ENCODE measurements around the gene LKAAEAR1.

Gene LKAAEAR1

DNA sequence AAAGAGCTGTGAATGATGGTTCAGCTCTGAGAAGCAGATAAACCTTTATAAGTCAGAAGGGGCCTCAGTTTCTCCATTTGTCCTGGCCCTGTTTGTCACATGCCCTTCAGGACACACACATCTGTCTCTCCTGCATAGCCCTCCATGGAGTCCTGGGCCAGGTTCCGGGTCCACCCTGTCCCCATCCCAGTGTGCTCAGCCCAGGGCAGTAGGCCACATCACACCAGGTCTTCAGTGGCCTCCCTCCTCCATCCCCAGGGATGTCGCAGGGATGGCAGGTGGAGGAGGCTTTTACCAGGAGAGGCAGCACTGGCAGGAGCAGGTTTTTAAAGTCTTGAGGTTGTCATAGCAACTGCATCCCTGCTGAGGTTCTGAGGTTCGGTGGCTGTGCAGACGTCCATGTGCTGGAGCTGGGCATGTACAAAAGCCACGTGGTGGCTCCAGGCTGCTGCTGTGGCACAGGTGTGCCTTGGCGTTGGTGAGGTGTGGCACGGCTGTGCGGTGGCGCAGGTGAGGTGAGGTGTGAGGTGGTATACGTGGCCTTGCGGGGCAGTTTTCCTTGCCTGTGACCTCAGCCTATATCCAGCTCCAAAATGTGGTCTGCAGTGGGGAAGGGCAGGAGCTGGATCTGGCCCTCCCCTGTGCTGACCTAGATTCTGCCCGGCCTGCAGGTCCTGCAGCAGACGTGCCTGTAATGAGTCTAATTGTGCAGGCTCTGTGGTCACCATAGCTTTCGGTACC, 31.1 kb upstream of the LKAAEAR1 start:
- H3K4me3 ChIP-seq (ENCODE audit: low read depth, low read length): no peak overlapping the region
- no peak for DNase-seq (ENCODE audit: low read depth)
- TF ChIP-seq, protein P1, sequence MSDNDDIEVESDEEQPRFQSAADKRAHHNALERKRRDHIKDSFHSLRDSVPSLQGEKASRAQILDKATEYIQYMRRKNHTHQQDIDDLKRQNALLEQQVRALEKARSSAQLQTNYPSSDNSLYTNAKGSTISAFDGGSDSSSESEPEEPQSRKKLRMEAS (IDR thresholded peaks at IDR 0.05; ENCODE audit: low read depth, low read length): no peak
- TF ChIP-seq POLR2A (IDR thresholded peaks at IDR 0.05; ENCODE audit: extremely low read depth, insufficient read length): no peak
- no peak for TF ChIP-seq CTCF (IDR thresholded peaks at IDR 0.05; ENCODE audit: low read depth, low read length)
- no peak for TF ChIP-seq MYC (IDR thresholded peaks at IDR 0.05; ENCODE audit: low read depth, low read length)

DNA sequence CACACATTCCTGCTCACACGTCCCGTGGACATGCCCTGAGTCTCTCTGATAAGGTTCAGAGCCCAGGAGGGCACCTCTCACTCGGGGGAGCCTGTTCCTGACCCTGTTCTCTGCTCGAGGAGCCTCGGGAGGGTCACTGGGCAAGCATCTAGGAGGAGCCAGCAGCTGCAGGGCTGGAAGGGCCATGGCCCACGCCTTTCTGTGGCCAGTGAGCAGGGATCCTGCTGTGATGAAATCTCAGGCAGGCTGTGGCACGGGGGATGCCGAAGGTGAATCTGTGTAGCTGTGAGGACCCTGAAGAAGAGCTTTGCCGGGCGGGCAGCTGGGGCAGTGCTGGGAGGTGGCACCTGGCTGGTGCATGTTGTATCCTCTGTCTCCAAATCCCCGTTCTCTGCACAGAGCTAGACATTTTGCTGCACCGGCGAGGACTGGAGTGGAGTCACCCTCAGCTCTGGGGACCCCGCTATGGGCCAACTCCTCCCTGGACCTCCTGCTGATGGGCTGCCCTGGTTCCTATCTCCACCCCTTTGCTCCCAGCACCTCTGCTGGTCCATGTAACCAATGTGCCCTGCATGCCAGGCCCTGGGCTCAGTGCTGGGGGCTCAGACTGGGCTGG, 30.3 kb upstream of the LKAAEAR1 start:
- TF ChIP-seq, protein P1 (IDR thresholded peaks at IDR 0.05; ENCODE audit: low read depth, low read length): no peak
- no peak for TF ChIP-seq POLR2A (IDR thresholded peaks at IDR 0.05; ENCODE audit: extremely low read depth, insufficient read length)
- TF ChIP-seq CTCF (IDR thresholded peaks at IDR 0.05; ENCODE audit: low read depth, low read length): no peak
- no peak for TF ChIP-seq MYC (IDR thresholded peaks at IDR 0.05; ENCODE audit: low read depth, low read length)
- DNase-seq (ENCODE audit: low read depth): no peak
- H3K4me3 ChIP-seq (ENCODE audit: low read depth, low read length): no peak overlapping the region

DNA sequence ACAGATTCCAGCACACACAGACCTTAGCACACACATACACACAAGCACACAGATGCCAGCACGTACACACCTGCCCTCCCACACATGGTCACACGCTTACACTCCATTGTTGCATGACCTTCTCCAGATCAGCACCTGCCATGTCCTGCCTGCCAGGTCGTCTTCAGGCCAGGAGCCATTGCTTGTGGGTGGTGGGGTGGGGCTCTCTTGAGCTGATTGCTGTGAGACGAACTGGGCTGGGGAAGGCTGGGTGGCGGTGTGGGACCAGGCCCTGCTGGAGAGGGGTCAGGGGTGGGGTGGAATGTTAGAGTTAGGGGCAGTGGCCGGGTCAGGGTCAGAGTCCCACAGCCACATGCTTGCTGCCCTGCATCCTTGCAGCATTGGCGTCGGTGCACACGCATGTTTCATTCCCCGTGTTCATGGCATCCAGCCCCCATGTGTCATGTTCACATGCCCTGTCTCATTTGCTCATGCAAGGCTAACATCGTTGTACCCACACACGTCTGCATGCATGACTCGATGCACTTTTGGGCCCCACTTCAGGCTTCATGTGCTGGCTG, 29.7 kb upstream of the LKAAEAR1 start:
- no peak overlapping the region for H3K4me3 ChIP-seq (ENCODE audit: low read depth, low read length)
- TF ChIP-seq CTCF (IDR thresholded peaks at IDR 0.05; ENCODE audit: low read depth, low read length): no peak
- TF ChIP-seq, protein P1 (IDR thresholded peaks at IDR 0.05; ENCODE audit: low read depth, low read length): no peak
- TF ChIP-seq POLR2A (IDR thresholded peaks at IDR 0.05; ENCODE audit: extremely low read depth, insufficient read length): no peak
- TF ChIP-seq MYC (IDR thresholded peaks at IDR 0.05; ENCODE audit: low read depth, low read length): no peak
- DNase-seq (ENCODE audit: low read depth): no peak

DNA sequence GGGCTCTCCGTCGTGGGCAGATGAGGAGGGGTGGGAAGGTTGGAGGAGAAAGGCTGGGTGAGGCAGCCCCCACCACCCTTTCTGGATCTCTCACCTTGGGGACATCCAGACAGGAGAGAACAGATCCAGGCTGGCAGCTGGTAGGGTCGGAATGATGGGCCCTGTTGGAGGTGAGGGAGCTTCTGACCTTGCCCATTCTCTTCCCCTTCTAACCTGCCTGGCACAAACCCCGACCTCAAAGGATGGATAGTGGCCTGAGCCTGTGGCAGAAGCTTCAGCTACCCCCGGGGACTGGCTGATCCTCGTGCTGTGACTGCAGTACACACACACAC, 29.2 kb upstream of the LKAAEAR1 start:
- TF ChIP-seq MYC (IDR thresholded peaks at IDR 0.05; ENCODE audit: low read depth, low read length): no peak
- no peak for TF ChIP-seq CTCF (IDR thresholded peaks at IDR 0.05; ENCODE audit: low read depth, low read length)
- TF ChIP-seq POLR2A (IDR thresholded peaks at IDR 0.05; ENCODE audit: extremely low read depth, insufficient read length): no peak
- TF ChIP-seq, protein P1 (IDR thresholded peaks at IDR 0.05; ENCODE audit: low read depth, low read length): no peak
- no peak overlapping the region for H3K4me3 ChIP-seq (ENCODE audit: low read depth, low read length)
- no peak for DNase-seq (ENCODE audit: low read depth)

DNA sequence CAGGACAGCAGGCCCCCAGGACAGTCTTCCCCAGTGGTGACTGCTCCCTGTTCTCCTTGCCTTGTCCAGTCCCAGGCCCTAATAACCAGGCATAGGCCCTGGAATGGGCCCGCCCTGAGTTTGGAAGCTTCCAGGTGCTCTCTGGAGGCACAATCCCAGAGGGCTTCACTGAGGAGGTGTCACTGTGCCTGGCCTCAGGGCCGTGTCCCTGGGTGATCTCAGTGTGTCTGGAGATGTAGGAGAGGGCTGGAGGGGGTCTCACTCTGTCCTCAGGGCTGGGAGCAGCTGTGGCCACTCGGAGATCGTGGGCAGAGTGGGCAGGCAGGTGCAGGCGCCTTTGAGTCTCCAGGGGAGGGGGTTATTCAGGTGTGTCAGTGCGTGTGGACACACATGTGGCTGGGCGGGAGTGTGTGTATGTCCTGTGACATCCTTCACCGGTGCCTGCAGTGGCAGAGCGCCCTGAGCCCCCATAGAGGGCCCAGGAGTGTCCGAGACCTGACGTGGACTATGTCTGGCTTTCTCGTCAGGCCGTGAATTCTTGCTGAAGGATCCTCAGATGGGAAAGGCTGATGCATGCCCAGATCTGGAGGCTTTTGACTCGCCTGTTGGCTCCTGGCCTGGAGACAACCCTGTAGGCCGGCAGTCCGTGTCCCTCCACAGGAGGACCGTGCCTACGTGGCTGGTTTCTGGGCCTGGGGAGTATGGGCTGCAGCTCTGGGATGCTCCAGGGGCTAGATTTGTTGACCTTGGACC, 28.7 kb upstream of the LKAAEAR1 start:
- H3K4me3 ChIP-seq (ENCODE audit: low read depth, low read length): no peak overlapping the region
- TF ChIP-seq, protein P1 (IDR thresholded peaks at IDR 0.05; ENCODE audit: low read depth, low read length): no peak
- TF ChIP-seq CTCF (IDR thresholded peaks at IDR 0.05; ENCODE audit: low read depth, low read length): no peak
- TF ChIP-seq MYC (IDR thresholded peaks at IDR 0.05; ENCODE audit: low read depth, low read length): no peak
- no peak for TF ChIP-seq POLR2A (IDR thresholded peaks at IDR 0.05; ENCODE audit: extremely low read depth, insufficient read length)
- DNase-seq (ENCODE audit: low read depth): no peak
